ENCODE measurements around the gene ALDH2. TPM values are rescaled to one million over a fixed set of nuclear protein-coding genes. Genes with fewer than 3 reads are reported as not detected.

ALDH2 gene
- total RNA-seq, 1 donor from 2014 or later: 59.5 TPM

GRCh38 chr12:111756196-111756595 lies 10.5 kb upstream of the ALDH2 start:
- Mint-ChIP-seq H3K36me3 (peaks cover 3% of the 10 kb centered on the region), H3K4me1 (ENCODE audit: unreplicated experiment) (no peaks in the 10 kb centered on the region), H3K27ac (no peak overlapping the region), H3K4me3 (no peak overlapping the region), H3K9me3 (no peaks in the 10 kb centered on the region), H3K27me3 (no peaks in the 10 kb centered on the region)
- no peak for DNase-seq (ENCODE audit: extremely low spot score, unreplicated experiment)
- TF ChIP-seq, protein P1, sequence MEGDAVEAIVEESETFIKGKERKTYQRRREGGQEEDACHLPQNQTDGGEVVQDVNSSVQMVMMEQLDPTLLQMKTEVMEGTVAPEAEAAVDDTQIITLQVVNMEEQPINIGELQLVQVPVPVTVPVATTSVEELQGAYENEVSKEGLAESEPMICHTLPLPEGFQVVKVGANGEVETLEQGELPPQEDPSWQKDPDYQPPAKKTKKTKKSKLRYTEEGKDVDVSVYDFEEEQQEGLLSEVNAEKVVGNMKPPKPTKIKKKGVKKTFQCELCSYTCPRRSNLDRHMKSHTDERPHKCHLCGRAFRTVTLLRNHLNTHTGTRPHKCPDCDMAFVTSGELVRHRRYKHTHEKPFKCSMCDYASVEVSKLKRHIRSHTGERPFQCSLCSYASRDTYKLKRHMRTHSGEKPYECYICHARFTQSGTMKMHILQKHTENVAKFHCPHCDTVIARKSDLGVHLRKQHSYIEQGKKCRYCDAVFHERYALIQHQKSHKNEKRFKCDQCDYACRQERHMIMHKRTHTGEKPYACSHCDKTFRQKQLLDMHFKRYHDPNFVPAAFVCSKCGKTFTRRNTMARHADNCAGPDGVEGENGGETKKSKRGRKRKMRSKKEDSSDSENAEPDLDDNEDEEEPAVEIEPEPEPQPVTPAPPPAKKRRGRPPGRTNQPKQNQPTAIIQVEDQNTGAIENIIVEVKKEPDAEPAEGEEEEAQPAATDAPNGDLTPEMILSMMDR (conservative IDR thresholded peaks at IDR 0.05): no peak

GRCh38 chr12:111756681-111757080 lies 10.1 kb upstream of the ALDH2 start:
- no peak overlapping the region for H3K27ac Mint-ChIP-seq
- peaks cover 1% of the 10 kb centered on the region for H3K4me1 Mint-ChIP-seq (ENCODE audit: unreplicated experiment)
- no peak overlapping the region for H3K4me3 Mint-ChIP-seq
- peaks cover 3% of the 10 kb centered on the region for H3K36me3 Mint-ChIP-seq
- no peak for DNase-seq (ENCODE audit: extremely low spot score, unreplicated experiment)
- no peaks in the 10 kb centered on the region for H3K27me3 Mint-ChIP-seq
- H3K9me3 Mint-ChIP-seq: no peaks in the 10 kb centered on the region
- TF ChIP-seq, protein P1 (conservative IDR thresholded peaks at IDR 0.05): no peak

- DNase-seq (ENCODE audit: extremely low spot score, unreplicated experiment): no peak
- Mint-ChIP-seq H3K27me3 (no peaks in the 10 kb centered on the region), H3K4me3 (no peak overlapping the region), H3K4me1 (ENCODE audit: unreplicated experiment) (peaks cover 5% of the 10 kb centered on the region), H3K27ac (peak overlapping the region; percentile 39), H3K36me3 (peaks cover 3% of the 10 kb centered on the region), H3K9me3 (no peaks in the 10 kb centered on the region)
- TF ChIP-seq, protein P1 (conservative IDR thresholded peaks at IDR 0.05): no peak
These were observed 9.2 kb upstream of the ALDH2 start for GRCh38 chr12:111757361-111758119.

- peaks cover 5% of the 10 kb centered on the region for H3K4me1 Mint-ChIP-seq (ENCODE audit: unreplicated experiment)
- TF ChIP-seq, protein P1 (conservative IDR thresholded peaks at IDR 0.05): no peak
- no peaks in the 10 kb centered on the region for H3K27me3 Mint-ChIP-seq
- H3K27ac Mint-ChIP-seq: peak overlapping the region; percentile 39
- no peak for DNase-seq (ENCODE audit: extremely low spot score, unreplicated experiment)
- H3K9me3 Mint-ChIP-seq: no peaks in the 10 kb centered on the region
- H3K4me3 Mint-ChIP-seq: peak overlapping the region; percentile 22
- peaks cover 3% of the 10 kb centered on the region for H3K36me3 Mint-ChIP-seq
These were observed 8.6 kb upstream of the ALDH2 start for GRCh38 chr12:111758120-111758561.

GRCh38 chr12:111759271-111759670 lies 7.5 kb upstream of the ALDH2 start:
- H3K36me3 Mint-ChIP-seq: peaks cover 3% of the 10 kb centered on the region
- no peak for DNase-seq (ENCODE audit: extremely low spot score, unreplicated experiment)
- peaks cover under 1% of the 10 kb centered on the region for H3K27me3 Mint-ChIP-seq
- no peaks in the 10 kb centered on the region for H3K9me3 Mint-ChIP-seq
- TF ChIP-seq, protein P1 (conservative IDR thresholded peaks at IDR 0.05): no peak
- no peak overlapping the region for H3K27ac Mint-ChIP-seq
- H3K4me3 Mint-ChIP-seq: no peak overlapping the region
- peaks cover 5% of the 10 kb centered on the region for H3K4me1 Mint-ChIP-seq (ENCODE audit: unreplicated experiment)

Data from type B pancreatic cell (in vitro differentiated cells).